Fibroblast of peridontal ligament (primary cell): Measurements from ENCODE around the gene C12orf43.
"Not testable (repeated sequence)": the region's sequence is repeated elsewhere in the genome, so short reads cannot be mapped to it uniquely, and the experiment has no call there.

Experiments
- DNase-seq: peaks from one replicate; pipeline ENCODE4 v3.0.0-alpha.2; 2010; ENCODE audit errors: extremely low read depth

Gene C12orf43

DNA sequence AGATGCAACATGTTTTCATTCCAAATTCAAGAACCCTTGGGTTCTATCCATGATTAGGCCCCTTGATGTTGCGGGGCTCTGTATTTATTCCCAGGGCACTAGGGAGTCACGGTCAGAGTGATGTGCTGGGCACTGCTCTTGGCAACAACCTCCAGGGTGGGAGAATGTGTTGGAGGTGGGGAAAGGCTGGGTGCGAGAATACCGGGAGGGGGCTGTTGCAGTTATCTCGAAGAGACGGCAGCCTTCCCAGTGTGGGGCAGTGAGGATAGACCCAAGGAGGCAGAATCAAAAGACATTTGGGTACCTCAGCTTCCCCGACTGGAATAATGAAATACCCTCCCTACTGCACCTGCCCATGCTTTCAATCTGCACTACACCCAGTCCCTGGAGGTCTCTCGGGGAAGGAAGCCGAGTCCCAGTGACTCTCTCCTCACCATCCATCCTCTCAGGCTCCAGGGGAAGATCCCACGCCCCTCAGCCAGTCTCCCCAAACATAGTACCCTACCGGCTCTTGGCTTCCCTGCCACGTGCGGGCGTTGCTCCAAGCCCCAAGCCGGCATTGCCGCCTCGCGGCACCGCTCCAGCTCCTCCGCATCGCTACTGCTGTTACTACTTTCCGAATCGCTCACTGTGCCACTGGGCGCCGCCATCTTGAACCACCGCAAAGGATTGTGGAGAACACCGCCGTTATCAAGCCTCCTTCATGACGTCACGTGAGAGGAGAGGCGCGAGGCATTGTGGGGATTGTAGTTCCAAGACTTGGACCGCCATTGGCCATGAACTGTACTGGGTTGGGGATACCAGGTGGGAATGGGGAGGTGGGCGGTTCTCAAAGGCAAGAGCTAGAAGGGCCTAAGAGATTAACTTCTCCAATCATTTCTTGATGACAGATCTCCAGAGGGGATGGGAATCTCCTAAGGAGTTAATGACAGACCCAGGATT, at the start of gene C12orf43:
Gene C12orf43, minus strand, starts transcription at position 663 of the 942 bp plus-strand sequence. Its CDS starts 13 bp downstream, at position 650.
- DNase-seq: peak; percentile 90

DNA sequence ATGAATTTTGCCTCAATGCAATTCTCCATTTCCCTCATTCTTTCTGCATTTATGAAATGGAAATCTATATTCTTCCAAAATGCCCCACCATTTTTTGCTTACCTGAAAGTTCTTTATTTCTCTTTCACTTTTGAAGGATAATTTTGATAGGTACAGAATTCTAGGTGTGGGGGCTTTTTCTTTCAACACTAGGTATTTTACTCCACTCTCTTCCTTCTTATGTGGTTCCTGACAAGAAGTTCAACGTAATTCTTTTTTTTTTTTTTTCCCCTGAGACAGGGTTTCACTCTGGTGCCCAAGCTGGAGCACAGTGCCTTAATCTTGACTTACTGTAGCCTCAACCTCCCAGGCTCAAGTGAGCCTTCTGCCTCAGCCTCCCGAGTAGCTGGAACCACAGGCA, 49.1 kb upstream of the C12orf43 start:
- DNase-seq: no peak

DNA sequence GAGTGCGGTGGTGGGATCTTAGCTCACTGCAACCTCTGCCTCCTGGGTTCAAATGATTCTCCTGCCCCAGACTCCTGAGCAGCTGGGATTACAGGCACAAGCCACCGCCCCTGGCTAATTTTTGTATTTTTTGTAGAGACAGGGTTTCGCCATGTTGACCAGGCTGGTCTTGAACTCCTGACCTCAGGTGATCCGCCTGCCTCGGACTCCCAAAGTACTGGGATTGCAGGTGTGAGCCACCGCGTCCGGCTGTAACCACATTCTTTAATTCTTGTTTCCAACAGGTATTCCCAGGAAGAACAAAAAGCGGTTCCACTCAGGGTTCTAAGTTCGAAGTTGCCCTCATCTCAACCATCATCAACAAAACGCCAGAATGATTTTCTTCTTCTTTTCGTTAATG, 48.3 kb upstream of the C12orf43 start:
- DNase-seq: not testable (repeated sequence)

GRCh38 chr12:121064116-121064515, 47.8 kb upstream of the C12orf43 start:
- DNase-seq: no peak

DNA sequence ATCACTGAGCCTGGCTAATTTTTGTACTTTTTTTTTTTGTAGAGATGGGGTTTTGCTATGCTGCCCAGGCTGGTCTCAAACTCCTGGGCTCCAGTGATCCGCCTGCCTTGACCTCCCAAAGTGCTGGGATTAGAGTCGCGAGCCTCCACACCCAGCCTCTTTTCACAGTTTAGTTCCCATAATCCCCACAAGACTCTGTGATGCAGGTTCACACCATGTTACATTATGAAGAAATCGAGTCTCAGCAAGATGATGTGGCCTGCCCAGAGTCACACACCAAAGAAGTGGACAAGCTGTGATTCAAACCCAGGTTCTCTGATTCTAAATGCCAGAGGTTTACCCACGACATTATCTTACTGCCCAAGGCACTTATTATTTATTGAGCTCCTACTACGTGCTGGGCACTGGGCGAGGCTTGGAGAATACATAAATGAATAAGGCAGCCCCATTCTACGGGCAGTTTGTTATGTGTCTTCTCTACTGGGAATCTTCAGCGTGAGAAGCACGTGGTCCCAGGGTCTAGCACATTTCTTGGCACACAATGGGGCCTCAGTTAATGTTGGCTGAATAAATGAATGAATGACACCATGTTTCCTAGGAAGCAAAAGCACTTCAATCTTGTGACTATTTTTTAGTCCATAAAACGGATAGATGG, 46.2 kb upstream of the C12orf43 start:
- no peak for DNase-seq

DNA sequence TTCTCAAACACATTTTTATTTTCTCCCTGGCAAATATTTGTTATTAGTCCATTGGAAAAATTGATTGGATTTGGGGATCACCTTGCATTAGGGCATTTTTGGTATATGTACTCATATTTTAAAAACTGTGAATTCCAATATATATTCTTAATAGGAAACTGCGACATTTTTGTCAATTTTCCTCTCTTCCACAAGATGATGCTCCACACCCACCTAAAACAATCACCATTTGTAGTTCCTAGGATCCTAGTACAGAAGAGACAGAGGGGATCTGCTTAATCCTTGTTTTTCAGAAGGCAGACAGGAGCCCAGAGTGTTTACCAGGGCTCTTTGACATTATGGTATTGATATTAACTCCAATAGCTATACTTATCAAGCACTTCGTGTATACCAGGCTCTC, 45.5 kb upstream of the C12orf43 start:
- peak; percentile 67 for DNase-seq

- DNase-seq: peak; percentile 68
These were observed 44.1 kb upstream of the C12orf43 start for GRCh38 chr12:121060149-121061001.

DNA sequence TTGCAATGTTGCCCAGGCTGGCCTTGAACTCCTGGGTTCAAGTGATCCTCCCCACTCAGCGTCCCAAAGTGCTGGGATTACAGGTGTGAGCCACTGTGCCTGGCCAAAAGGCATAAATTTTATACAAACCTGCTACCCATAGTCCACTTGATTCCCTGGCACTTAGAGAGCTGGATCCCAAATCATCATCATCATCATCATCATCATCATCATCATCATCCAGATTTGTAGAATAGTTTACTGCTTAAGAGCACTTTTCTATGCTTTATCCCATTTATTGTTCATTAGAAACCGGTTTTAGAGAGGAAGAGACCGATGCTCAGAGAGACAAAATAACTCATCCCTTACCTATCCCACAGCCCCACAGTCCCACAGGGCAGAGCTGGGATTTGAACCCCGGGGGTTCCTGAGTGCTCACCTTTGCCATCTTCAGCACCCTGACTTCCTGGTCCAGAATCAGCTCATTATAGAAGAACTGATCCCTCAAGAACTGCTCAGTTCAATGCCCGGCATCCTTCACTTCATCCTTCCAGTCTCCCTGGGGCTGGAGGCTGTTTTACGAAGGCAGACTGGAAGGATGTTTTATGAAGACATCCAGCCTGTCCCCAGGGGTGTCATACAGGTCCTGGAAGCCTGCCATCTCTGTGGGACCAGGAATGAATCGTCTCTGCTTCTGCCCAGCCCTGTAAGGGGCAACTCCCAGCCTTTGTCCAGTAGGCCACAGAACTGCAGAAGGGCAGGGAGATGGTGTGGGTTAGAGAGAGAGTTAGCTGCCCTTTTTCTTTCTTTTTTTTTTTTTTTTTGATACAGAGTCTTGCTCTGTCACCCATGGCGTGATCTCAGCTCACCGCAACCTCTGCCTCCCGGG, 43.0 kb upstream of the C12orf43 start:
- no peak for DNase-seq

DNA sequence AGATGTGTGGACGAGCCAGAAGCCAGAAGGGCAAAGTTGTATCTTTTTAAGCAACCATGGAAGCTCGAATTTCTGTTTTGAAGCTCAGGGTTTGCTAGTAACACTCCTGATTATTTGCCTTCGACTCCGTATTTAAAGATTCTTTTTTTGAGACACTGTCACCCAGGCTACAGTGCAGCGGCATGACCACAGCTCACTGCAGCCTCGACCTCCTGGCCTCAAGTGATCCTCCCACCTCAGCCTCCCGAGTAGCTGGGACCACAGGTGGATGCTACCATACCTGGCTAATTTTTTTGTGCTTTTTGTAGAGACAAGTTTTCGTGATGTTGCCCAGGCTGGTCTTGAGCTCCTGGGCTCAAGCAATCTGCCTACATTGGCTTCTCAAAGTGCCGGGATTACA, 41.5 kb upstream of the C12orf43 start:
- no peak for DNase-seq

GRCh38 chr12:121053706-121054105, 37.4 kb upstream of the C12orf43 start:
- DNase-seq: no peak

DNA sequence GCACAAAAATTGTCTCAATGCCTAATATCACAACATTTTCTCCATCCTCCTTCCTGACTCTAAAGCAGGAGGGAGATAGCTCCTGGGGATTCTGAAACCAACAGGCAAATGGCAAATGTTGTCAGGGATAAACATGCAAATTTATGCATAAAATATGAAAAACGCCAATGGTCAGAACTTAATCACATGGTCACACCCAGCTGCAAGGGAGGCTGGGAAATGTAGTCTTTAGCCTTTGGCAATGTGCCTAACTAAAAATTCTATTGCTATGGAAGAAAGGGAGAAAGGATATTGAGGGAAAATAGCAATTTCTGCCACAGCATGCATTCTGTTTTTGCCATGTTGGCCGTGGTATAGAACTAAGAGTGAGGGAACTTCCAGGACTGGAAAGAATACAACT, 34.4 kb upstream of the C12orf43 start:
- peak; percentile 12 for DNase-seq

DNA sequence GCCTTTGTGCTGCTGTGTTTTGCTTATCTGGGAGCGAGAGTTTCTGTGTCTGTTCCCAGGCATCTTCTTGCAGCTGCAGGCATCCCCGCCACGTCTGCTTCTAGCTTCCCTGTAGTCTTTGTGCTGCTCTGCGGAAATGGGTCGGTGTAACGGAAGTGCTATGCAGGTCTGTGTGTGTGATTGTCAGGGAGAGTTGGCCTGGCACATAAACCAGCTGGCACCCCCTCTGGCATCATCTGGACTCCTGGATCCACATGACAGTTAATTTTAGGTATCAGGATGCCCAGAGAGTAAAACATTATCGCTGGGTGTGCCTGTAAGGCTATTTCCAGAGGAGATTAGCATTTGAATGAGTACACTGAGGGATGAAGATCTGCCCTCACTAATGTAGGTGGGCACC, 32.2 kb upstream of the C12orf43 start:
- no peak for DNase-seq

- not testable (repeated sequence) for DNase-seq
These were observed 31.1 kb upstream of the C12orf43 start for GRCh38 chr12:121047400-121047799.

DNA sequence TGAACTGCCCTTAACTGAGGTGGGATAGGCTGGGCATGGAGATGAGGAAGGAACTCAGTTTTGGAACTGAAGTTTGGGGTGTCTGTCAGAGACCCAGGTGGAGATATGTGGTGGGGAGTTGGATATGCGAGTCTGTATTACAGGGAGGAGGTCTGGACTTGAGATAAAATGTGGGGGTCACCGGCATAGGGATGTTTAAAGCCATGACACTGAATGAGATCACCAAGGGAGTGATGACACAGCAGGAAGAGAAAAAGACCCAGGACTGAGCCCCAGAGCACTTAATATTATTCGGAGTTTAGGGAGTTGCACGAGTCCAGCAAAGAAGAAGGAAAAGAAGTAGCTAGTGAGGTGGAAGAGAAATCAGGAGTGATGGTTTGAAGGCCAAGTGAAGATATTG, 26.8 kb upstream of the C12orf43 start:
- no peak for DNase-seq

DNA sequence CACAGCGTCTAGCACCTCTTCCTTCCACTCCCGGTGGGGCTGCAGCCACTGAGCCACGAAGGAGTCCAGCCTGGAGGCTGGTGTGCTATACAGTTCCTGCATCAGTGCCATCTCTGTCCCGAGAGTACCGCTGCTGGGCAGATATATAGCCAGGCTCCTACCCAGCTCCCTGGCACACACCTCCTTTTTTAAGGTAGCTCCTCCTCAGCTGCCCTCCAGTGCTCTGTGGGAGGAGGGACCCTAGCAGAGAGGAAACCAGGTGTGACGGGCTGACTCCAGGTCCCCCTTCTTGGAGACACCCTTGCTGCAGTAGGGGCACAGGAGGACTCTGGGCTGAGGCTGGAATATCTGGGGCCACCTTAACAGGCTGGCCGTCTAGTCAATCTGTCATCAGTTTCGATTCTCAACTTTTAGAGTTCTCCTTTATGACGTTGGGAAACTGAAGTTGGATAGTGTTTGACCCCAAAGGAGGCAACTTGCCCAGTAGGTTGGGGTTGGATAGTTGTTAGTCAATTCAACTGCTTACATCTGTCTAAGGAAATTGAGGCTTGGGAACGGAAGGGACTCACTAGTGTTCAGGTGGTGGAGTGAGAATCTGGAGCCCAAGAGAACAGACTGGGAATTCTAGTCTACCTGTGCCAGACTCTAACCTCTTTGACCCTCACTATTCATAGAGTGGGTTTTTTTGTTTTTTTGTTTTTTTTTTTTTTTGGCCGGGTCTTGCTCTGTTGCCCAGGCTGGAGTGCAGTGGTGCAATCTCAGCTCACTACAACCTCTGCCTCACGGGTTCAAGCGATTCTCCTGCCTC, 22.8 kb upstream of the C12orf43 start, which contains the start of gene OASL:
Gene OASL, minus strand, starts transcription at position 386 of the 808 bp plus-strand sequence. Its CDS starts 275 bp downstream, at position 111.
- peak; percentile 86 for DNase-seq

DNA sequence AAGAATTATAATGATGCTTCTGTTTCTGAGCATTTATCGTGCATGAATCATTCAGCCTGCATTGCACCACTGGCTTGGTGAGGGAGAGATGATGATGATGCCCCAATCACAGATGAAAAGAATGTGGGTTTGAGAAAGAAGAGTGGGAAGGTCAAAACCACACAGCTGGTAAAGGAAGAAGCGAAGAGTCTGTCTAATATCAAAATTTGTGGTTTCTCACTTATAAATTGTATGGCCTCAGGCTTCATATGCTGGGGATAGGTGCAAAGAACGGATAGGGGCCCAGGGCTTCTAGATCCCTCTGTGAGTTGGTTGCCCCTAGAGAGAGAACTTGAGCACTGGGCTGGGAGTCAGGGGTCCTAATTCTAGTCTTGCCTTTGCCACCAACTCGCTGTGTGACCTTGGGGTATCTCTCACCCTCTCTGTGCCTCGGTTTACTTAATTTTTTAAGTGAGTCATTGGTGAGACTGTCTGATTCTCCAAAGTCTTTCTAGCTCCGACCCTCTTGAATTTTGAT, 20.6 kb upstream of the C12orf43 start:
- DNase-seq: peak; percentile 88

DNA sequence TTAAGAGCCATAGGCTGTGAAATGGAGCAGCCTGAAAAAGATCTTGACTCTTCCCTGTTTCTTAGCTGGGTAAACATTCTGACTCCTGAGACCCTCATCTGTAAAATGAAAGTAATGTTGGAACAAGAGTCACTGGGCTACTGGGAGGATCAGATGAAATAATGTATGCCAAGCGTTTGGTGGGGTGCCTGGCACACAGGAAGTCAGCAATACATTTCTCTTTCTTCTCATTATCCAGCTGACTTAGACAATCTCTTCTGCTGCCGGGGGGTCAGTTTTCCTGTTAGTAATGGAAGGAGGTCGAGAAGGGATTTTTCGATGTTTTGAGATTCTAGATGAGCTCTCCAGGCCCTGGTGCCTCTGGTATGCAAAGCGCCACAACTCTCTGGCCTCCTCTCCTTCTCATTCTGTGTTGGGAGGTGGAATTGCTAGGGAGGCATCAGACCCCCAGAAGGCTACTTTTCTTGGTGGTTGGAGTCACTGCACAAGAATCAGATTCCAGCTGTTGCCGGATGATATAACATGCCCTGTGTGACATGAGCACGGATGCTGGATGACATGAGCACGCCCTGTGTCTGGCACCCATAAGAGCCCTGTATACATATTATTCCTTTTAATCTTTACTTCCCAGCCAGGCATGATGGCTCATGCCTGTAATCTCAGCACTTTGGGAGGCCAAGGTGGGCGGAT, 18.5 kb upstream of the C12orf43 start:
- peak; percentile 30 for DNase-seq

DNA sequence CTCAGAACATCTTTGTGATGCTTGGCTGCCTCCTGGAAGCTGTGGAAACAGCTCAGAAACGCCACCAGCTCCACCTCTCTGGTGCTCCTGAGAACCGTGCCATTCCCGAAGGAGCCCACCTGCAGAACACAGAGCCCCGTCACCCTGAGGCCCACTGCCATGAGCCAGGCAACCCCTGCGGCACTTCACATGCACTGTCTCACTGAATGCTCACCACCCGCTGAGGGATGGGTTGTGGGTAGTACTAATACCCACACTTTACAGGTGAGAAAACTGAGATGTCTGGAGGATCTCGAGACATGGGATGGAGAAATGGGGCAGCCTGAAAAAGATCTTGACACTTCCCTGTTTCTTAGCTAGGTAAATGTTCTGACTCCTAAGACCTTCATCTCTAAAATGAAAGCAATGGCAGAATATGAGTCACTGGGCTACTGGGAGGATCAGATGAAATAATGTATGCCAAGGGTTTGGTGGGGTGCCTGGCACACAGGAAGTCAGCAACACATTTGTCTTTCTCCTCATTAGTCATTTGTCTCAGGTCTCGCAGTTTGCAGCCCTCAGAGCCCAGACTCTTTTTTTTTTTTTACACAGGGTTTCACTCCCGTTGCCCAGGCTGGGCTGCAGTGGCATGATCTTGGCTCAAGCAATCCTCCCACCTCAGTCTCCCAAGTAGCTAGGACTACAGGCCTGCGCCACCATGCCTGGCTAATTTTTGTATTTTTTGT, 17.5 kb upstream of the C12orf43 start:
- DNase-seq: peak; percentile 46
